ENCODE measurements around the gene ANKRD9. TPM values are rescaled to one million over a fixed set of nuclear protein-coding genes. Genes with fewer than 3 reads are reported as not detected.
A peak's percentile ranks its signal among the peaks of the same experiment; 100 is the strongest.

Gene ANKRD9
- total and polyA plus RNA-seq, 2 of the 13 experiments (the other 11 are each of a cell fraction or from before 2014, with no cell fraction given): 10.0 to 15.0 TPM

DNA sequence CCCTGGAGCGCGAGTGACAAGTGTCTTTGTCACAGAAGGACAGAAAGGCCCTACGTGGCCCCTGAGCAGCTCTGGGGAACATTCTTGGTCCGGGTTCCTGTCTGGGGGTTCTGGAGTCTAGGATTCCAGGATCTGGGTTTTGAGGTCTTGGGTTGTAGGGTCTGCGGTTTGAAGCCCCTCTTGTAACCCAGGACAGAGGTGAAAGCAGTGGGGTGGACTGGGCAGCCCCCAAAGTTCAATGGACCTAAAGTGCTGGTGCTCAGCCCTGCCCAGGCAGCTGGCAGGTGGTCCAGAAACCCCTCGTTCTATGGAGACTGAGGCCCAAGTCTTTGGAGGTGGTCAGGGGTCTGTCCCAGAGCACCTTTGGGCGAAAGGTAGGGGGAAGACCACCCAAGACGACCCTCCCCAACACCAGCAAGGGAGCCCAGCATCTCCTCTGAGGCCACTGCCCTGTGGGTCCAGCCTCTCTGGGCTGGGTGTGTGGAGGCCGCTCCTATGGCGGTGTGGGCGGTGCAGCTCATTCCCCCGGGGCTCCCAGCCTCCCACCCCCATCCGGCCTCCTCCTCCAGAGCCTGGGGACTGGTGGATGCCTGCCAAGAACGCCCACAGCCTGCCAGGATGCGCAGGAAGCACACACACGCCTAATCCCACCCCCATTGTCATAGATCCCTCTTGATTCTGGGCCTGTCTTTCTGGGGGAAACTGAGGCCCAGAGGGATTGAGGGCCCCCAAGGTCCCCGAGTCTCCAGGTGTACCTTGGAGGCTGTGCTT lies 30.2 kb upstream of the ANKRD9 start (continued):
- no peak for TF ChIP-seq ZSCAN12 (CRISPR knock-in tag; IDR thresholded peaks at IDR 0.05)
- no peak for TF ChIP-seq KDM4B (CRISPR knock-in tag; IDR thresholded peaks at IDR 0.05)
- TF ChIP-seq ZNF747 (CRISPR knock-in tag; IDR thresholded peaks at IDR 0.05; ENCODE audit: borderline replicate concordance): 0 out of 2 replicates have a peak, but pooled peaks have one; percentile 77
- TF ChIP-seq, protein P1, sequence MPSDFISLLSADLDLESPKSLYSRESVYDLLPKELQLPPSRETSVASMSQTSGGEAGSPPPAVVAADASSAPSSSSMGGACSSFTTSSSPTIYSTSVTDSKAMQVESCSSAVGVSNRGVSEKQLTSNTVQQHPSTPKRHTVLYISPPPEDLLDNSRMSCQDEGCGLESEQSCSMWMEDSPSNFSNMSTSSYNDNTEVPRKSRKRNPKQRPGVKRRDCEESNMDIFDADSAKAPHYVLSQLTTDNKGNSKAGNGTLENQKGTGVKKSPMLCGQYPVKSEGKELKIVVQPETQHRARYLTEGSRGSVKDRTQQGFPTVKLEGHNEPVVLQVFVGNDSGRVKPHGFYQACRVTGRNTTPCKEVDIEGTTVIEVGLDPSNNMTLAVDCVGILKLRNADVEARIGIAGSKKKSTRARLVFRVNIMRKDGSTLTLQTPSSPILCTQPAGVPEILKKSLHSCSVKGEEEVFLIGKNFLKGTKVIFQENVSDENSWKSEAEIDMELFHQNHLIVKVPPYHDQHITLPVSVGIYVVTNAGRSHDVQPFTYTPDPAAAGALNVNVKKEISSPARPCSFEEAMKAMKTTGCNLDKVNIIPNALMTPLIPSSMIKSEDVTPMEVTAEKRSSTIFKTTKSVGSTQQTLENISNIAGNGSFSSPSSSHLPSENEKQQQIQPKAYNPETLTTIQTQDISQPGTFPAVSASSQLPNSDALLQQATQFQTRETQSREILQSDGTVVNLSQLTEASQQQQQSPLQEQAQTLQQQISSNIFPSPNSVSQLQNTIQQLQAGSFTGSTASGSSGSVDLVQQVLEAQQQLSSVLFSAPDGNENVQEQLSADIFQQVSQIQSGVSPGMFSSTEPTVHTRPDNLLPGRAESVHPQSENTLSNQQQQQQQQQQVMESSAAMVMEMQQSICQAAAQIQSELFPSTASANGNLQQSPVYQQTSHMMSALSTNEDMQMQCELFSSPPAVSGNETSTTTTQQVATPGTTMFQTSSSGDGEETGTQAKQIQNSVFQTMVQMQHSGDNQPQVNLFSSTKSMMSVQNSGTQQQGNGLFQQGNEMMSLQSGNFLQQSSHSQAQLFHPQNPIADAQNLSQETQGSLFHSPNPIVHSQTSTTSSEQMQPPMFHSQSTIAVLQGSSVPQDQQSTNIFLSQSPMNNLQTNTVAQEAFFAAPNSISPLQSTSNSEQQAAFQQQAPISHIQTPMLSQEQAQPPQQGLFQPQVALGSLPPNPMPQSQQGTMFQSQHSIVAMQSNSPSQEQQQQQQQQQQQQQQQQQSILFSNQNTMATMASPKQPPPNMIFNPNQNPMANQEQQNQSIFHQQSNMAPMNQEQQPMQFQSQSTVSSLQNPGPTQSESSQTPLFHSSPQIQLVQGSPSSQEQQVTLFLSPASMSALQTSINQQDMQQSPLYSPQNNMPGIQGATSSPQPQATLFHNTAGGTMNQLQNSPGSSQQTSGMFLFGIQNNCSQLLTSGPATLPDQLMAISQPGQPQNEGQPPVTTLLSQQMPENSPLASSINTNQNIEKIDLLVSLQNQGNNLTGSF (CRISPR knock-in tag; IDR thresholded peaks at IDR 0.05): no peak
- TF ChIP-seq SYNCRIP (IDR thresholded peaks at IDR 0.05; ENCODE audit: insufficient read depth, low read depth, low read length): no peak
- no peak for TF ChIP-seq MTF2 (CRISPR knock-in tag; IDR thresholded peaks at IDR 0.05; ENCODE audit: borderline replicate concordance)
- TF ChIP-seq KAT7 (CRISPR knock-in tag; IDR thresholded peaks at IDR 0.05; ENCODE audit: borderline replicate concordance): no peak; the same call in 1 of the 2 replicates
- no peak for TF ChIP-seq ZNF652 (CRISPR knock-in tag; IDR thresholded peaks at IDR 0.05; ENCODE audit: borderline replicate concordance, low read depth)
- TF ChIP-seq ZNF703 (CRISPR knock-in tag; IDR thresholded peaks at IDR 0.05; ENCODE audit: borderline replicate concordance): no peak
- TF ChIP-seq ZNF614 (CRISPR knock-in tag; IDR thresholded peaks at IDR 0.05; ENCODE audit: borderline replicate concordance): no peak
- no peak for TF ChIP-seq ZFP36L1 (CRISPR knock-in tag; IDR thresholded peaks at IDR 0.05)
- TF ChIP-seq SMAD9 (CRISPR knock-in tag; IDR thresholded peaks at IDR 0.05): no peak
- TF ChIP-seq ZNF354B (CRISPR knock-in tag; IDR thresholded peaks at IDR 0.05): no peak
- no peak for TF ChIP-seq ZFY (CRISPR knock-in tag; IDR thresholded peaks at IDR 0.05)
- no peak for TF ChIP-seq ZNF766 (CRISPR knock-in tag; IDR thresholded peaks at IDR 0.05; ENCODE audit: borderline replicate concordance)
- no peak for TF ChIP-seq HNF4A (CRISPR knock-in tag; IDR thresholded peaks at IDR 0.05)
- TF ChIP-seq ZNF878 (CRISPR knock-in tag; IDR thresholded peaks at IDR 0.05): no peak
- no peak for TF ChIP-seq YEATS4 (CRISPR knock-in tag; IDR thresholded peaks at IDR 0.05; ENCODE audit: borderline replicate concordance)
- no peak for TF ChIP-seq ZNF101 (CRISPR knock-in tag; IDR thresholded peaks at IDR 0.05; ENCODE audit: borderline replicate concordance, low read depth)
- TF ChIP-seq ZNF496 (CRISPR knock-in tag; IDR thresholded peaks at IDR 0.05; ENCODE audit: insufficient replicate concordance): no peak
- no peak for TF ChIP-seq MED8 (CRISPR knock-in tag; IDR thresholded peaks at IDR 0.05; ENCODE audit: insufficient replicate concordance)
- TF ChIP-seq ZFP90 (CRISPR knock-in tag; IDR thresholded peaks at IDR 0.05; ENCODE audit: borderline replicate concordance): no peak
- TF ChIP-seq HDAC6 (IDR thresholded peaks at IDR 0.05; ENCODE audit: low read depth, low read length): no peak
- no peak for TF ChIP-seq ZNF552 (CRISPR knock-in tag; IDR thresholded peaks at IDR 0.05; ENCODE audit: borderline replicate concordance)
- no peak for TF ChIP-seq NCOA5 (CRISPR knock-in tag; IDR thresholded peaks at IDR 0.05)
- TF ChIP-seq ZNF570 (CRISPR knock-in tag; IDR thresholded peaks at IDR 0.05; ENCODE audit: borderline replicate concordance): no peak
